GM19099 (cell line): Measurements from ENCODE around the gene HMCN2.

ENCODE experiments used
- POLR2A ChIP-seq: IDR thresholded peaks from 3 replicates; pipeline ENCODE4 v1.6.1; 2011; ENCODE audit warnings: low read depth; ENCODE audit not compliant: insufficient read length; ENCODE audit errors: extremely low read depth

HMCN2 gene

DNA sequence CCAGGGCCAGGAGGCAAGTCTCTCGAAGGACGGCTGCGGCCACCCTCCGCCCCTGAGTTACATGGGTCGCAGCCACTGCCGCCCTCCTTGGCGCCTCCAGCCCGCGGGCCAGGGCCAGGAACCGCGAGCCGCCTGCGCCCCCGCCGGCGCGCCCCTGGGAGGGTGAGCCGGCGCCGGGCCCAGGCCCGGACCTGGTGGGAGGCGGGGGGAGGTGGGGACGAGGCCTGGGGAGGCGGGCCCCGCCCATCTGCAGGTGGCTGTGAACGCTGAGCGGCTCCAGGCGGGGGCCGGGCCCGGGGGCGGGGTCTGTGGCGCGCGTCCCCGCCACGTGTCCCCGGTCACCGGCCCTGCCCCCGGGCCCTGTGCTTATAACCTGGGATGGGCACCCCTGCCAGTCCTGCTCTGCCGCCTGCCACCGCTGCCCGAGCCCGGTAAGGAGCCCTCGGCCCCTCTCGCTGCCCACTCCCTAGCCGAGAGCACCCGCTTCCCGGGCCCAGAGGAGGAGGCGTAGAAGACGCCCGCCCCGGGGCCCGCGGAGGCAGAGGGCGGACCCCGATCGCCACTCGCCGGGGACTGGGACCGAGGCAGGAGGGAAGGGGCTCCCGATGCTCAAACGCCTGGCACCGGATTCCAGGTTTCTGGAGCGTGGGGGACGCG, 179.1 kb downstream of the HMCN2 start, which contains the start of gene ASS1:
TSS of gene ASS1 (plus strand) at position 397 of the 657 bp plus-strand sequence. CDS start 7,268 bp downstream, outside the sequence.
- no peak for TF ChIP-seq POLR2A

DNA sequence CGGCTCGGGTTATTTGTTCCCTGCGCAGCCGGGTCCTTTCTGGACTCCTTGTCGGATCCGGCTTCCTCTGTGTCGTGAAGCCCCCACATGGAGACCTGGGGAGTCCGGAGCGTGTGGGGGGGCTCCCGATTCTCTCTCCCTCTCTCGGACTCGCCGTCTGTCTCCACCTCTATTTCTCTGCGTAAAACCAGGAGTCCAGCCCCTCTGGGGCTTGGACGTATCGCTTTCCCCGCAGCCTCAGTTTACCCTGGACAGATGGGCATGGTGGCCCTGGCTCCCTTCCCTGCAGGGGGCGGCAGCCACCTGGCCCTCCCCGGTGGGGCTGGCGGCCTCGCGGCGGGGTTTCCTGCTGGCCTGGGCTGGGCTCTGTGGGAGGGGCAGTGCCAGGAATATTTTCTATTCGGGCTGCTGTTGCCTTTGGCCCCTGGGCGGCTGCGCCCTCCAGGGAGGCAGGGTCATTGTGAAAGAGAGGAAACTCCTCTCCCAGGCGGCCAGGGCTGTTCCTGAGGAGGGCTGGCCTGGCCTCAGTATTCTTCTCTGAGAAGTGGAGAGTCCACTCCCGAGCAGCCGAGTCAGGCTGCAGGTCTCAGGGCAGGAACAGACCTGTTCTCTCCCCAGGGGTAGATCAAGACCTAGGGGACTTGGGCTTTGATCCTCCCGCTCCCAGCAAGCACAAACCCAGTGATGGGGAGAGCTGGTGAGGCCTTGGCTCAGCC, 179.9 kb downstream of the HMCN2 start:
- TF ChIP-seq POLR2A, result no peak

DNA sequence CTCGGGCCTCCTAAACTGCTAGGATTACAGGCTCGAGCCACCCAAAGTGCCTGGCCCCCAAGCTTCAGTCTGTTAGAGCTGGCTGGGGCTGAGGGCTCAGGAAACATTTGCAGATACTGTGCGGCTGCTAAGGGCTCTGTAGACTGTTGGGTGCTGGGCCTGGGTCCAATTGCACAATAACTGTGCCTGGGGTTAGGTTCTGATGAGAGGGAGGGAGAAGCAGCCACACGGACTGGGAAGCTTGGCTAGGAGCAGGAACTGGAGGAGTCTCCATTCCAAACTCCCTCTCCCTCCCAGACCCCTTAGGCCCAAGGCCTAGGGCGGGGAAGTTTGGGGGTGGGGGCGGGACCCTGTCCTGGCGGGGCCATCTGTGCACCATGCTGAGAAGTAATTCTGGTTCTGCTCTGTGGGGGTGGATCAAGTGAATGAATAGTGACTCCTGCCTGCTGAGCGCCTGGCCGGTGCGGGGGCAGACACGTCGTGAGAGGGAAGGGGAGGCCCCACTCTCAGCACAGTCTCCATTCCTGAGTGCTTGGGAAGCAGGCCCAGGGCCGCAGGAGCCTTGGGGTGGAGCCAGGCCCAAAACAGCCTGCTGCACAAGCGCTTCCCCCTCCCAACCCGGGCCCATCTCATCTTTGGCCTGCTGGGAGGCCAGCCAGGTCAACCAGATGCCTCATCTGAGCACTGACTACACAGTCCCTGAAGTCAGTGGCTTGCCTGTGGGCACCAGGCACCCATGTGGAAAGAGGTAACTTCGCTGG, 180.7 kb downstream of the HMCN2 start:
- no peak for TF ChIP-seq POLR2A

DNA sequence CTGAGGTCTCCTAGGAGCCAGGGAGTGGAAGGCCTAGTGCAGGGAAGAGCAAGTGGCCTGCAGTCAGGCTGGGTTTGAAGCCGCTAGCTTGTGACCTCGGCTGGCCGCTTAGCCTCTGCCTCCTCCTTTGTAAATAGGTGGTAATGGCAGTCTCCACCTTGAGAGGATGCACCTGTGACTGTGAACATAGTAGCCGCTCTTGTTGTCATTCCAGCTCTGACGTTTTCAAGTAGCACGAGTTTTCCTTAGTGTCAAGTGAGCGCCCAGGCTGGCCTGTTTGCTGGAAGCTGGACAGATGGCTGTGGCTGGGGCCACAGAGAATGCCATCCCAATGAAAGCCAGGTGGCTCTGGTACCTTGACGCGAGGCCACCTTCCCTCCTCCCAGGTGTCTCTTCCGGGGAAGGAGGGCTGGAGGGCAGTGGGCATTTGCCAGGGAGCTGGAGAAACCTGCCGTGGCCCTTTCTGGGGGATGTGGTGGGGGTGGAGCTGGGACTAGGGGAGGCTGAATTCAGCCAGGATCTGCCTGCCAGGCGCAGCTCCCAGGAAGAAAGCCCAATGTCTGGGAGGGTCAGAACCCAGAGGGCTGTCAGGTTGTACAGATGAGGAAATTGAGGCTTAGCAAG, 181.7 kb downstream of the HMCN2 start:
- TF ChIP-seq POLR2A, result no peak

DNA sequence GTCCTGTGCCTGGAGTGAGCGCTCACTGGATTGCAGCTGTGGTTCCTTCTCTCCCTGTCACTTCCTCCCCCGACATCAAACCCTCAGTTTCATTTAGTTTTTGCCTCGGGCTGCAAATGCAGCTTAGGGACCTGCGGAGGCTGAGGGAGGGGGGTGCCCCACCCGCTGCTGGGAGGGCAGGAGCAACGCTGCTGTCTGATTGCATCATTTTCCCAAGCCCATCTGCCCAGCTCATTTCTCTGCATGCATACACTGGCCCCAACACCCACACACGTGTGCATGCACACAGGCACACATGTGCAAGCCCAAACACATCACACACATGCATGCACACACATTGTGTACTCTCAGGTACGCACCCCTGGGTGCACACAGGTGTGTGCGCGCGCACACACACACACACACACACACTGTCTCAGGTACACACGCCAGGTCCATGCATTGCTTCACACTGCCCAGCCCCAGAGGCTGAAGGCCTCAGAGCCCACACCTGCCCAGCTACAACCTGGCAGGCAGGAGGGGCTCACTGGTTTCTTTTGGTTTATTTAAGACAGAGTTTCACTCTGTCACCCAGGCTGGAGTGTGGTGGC, 182.6 kb downstream of the HMCN2 start:
- TF ChIP-seq POLR2A, result no peak

GRCh38 chr9:130448771-130449603, 183.4 kb downstream of the HMCN2 start:
- no peak for TF ChIP-seq POLR2A

DNA sequence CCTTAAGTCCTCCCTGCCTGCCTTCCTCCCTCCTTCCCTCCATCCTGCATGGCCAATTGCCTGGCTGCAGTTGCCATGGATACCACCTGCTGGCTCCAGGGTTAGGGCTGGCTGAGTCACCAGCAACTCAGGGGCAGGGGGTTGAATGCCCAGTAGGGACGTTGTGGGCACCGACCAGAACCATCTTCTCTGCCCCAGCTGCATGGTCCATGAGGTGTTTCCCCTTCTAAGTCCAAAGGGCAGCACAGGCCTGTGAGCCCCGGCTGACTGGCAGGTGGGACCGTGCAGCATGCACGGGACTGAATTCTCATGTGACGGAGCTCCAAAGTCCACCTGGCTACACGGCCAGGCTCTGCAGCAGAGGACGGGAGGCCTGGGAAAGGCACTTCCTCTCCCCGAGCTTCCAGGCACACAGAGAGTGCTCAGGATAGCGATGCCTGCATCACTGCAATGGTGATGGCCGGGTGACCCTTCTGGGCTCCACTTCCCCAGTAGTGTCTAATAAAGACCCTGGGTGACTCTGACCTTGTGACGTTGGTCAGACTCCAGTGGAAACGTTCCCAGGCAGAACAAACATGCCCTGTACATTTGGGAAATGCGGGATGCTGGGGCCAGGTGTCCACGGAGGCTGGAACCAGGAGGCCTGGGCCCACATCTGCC, 184.9 kb downstream of the HMCN2 start:
- TF ChIP-seq POLR2A, result no peak

DNA sequence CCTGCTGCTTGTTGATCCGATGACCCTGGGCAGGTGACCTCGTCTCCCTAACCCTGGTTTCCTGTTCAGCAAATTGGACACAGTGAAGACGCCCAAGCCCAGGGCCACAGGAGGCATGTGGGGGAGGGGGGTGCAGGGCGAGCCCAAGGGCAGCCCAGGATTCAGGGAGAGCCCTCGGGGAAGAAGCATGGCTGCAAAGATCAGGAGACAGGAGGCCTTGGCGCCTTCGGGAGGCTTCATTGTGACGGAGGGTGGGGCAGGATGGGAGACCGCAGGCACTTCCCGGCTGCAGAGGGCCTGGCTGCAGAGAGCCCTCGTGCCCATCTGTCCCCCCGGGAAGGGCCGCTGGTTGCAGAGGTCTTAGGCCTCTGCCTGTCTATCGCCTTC, 185.4 kb downstream of the HMCN2 start:
- no peak for TF ChIP-seq POLR2A

- no peak for TF ChIP-seq POLR2A
Observed at GRCh38 chr9:130451509-130452388, 186.2 kb downstream of the HMCN2 start.

- no peak for TF ChIP-seq POLR2A
Observed at GRCh38 chr9:130452835-130453234, 187.3 kb downstream of the HMCN2 start.

- no peak for TF ChIP-seq POLR2A
Observed at GRCh38 chr9:130453487-130453886, 187.9 kb downstream of the HMCN2 start.

GRCh38 chr9:130454096-130454811, 188.7 kb downstream of the HMCN2 start:
- no peak for TF ChIP-seq POLR2A
